ENCODE measurements around the gene CDK6.

DNA sequence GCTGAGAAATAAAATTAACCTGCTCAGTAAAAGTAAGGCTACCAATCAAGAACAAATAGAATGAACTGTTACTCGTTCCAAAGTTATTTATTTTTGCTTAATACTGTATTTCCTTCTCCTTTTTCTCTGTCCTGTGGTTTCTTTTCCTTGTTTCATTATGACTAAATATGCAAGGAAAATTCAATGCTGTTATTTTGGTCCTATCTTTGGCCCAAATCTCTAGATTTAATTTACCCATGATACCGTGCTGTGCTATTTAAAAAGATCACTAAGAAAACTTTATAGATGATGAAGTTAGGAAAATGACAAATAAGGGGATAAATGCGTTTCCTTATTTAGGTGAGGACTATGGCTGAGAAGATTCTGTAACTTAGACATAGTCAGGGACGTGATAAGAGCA, 200.8 kb downstream of the CDK6 start:
- TF ChIP-seq, protein P1, sequence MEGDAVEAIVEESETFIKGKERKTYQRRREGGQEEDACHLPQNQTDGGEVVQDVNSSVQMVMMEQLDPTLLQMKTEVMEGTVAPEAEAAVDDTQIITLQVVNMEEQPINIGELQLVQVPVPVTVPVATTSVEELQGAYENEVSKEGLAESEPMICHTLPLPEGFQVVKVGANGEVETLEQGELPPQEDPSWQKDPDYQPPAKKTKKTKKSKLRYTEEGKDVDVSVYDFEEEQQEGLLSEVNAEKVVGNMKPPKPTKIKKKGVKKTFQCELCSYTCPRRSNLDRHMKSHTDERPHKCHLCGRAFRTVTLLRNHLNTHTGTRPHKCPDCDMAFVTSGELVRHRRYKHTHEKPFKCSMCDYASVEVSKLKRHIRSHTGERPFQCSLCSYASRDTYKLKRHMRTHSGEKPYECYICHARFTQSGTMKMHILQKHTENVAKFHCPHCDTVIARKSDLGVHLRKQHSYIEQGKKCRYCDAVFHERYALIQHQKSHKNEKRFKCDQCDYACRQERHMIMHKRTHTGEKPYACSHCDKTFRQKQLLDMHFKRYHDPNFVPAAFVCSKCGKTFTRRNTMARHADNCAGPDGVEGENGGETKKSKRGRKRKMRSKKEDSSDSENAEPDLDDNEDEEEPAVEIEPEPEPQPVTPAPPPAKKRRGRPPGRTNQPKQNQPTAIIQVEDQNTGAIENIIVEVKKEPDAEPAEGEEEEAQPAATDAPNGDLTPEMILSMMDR (IDR thresholded peaks at IDR 0.05), result no peak
- TF ChIP-seq TFCP2L1 (CRISPR knock-in tag; IDR thresholded peaks at IDR 0.05), result no peak
- TF ChIP-seq SMC3 (IDR thresholded peaks at IDR 0.05), result no peak

Measured in A549 (cell line).